MCF 10A (cell line): ENCODE measurements around the gene PMPCA. TPM values are rescaled to one million over a fixed set of nuclear protein-coding genes. Genes with fewer than 3 reads are reported as not detected.

Experiments used
- BruUV-seq: library from RNA; stranded (reverse); fragments of 400-500 nt; replicated peaks from 2 replicates; lab custom pipeline; 2021; lab: Mats Ljungman, UMichigan
- CTCF ChIA-PET: fragments of 300-600 bp; sonication (Branson Sonifier 250); formaldehyde crosslinking; extraction: SDS; loops from one replicate; lab custom pipeline; 2021; ENCODE audit warnings: antibody characterized with exemption, inconsistent platforms; lab: Yijun Ruan, JAX
- POLR2A ChIA-PET: fragments of 300-600, 350-650 bp; sonication (Branson Sonifier 250); formaldehyde crosslinking; extraction: SDS; loops from one replicate; lab custom pipeline; 2020; ENCODE audit warnings: antibody characterized with exemption, inconsistent platforms; lab: Yijun Ruan, JAX
- DNase-seq: peaks from one replicate; pipeline ENCODE4 v3.0.0-alpha.2; 2018; ENCODE audit not compliant: unreplicated experiment
- H3K27ac Mint-ChIP-seq: one replicate; pipeline ENCODE4 v1.8.0; 2022; ENCODE audit warnings: mild to moderate bottlenecking, low read depth, mixed read lengths; ENCODE audit not compliant: unreplicated experiment
- H3K27me3 Mint-ChIP-seq: one replicate; pipeline ENCODE4 v1.8.0; 2022; ENCODE audit warnings: mixed read lengths; ENCODE audit not compliant: insufficient read depth, unreplicated experiment
- H3K36me3 Mint-ChIP-seq: one replicate; pipeline ENCODE4 v1.8.0; 2022; ENCODE audit warnings: mild to moderate bottlenecking, moderate library complexity, mixed read lengths; ENCODE audit not compliant: insufficient read depth, unreplicated experiment
- H3K4me1 Mint-ChIP-seq: one replicate; pipeline ENCODE4 v1.8.0; 2022; ENCODE audit warnings: mixed read lengths; ENCODE audit not compliant: insufficient read depth, unreplicated experiment
- H3K4me3 Mint-ChIP-seq: one replicate; pipeline ENCODE4 v1.8.0; 2022; ENCODE audit warnings: mild to moderate bottlenecking, moderate library complexity, mixed read lengths; ENCODE audit not compliant: unreplicated experiment
- H3K9me3 Mint-ChIP-seq: one replicate; pipeline ENCODE4 v1.8.0; 2022; ENCODE audit warnings: mixed read lengths; ENCODE audit not compliant: unreplicated experiment
- intact Hi-C: fragments of 100-400 bp; cut with micrococcal nuclease; formaldehyde crosslinking; loops from 2 replicates; pipeline ENCODE4 v1.14.1; 2022
- total RNA-seq: library from RNA; stranded (reverse); gene quantifications from 2 replicates; pipeline ENCODE4 v1.2.3, GENCODE V29; 2022
- TF ChIP-seq, protein P1 (sequence below): fragments of 200-600 bp; IDR thresholded peaks from one replicate; pipeline ENCODE4 v1.8.0; 2022; ENCODE audit warnings: antibody characterized with exemption, mild to moderate bottlenecking; ENCODE audit not compliant: unreplicated experiment

The PMPCA gene
- total RNA-seq, 1 experiment from 2014 or later, result 66.3 TPM

DNA sequence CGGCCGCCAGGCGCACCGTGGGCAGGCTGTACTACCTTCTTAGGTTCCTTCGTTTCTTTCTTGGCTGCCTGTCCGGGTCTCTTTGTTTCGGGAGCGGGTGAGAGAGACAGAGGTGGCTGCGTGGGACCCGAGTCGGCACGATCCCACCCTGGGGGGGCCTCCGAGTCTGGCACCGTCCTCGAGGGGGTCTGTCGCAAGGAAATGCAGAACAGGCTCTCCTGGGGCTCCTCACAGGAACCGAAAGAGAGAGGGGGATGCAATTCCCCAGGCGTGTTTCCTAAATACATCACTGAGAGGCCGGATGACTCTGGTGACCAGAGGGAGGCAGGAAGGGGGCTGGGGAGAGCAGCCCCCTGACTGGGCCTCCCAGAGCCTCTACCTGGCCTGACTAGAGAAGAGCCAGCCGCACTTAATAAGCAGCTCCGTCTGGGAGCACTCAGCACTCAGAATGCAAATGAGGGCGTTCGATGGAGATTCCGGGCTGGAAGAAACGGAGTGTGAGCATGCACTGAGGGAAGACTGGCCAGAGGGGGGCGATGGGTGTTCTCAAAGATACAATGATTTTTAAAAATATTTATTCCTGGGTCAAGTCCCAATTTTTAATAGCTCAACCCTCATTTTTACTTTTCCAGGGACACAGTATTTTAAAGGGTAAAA, 40.9 kb downstream of the PMPCA start:
- TF ChIP-seq, protein P1, sequence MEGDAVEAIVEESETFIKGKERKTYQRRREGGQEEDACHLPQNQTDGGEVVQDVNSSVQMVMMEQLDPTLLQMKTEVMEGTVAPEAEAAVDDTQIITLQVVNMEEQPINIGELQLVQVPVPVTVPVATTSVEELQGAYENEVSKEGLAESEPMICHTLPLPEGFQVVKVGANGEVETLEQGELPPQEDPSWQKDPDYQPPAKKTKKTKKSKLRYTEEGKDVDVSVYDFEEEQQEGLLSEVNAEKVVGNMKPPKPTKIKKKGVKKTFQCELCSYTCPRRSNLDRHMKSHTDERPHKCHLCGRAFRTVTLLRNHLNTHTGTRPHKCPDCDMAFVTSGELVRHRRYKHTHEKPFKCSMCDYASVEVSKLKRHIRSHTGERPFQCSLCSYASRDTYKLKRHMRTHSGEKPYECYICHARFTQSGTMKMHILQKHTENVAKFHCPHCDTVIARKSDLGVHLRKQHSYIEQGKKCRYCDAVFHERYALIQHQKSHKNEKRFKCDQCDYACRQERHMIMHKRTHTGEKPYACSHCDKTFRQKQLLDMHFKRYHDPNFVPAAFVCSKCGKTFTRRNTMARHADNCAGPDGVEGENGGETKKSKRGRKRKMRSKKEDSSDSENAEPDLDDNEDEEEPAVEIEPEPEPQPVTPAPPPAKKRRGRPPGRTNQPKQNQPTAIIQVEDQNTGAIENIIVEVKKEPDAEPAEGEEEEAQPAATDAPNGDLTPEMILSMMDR, result no peak
- no peak for DNase-seq
- H3K27me3 Mint-ChIP-seq, result no peaks in the 10 kb centered on the region
- H3K4me3 Mint-ChIP-seq, result no peak overlapping the region
- ChIA-PET CTCF (interaction anchor here (1.4 kb wide), 1 partner anchor 11 kb away, joined by 5 read pairs; no protein-coding TSS in a partner anchor), POLR2A (no interaction called here)
- no peaks in the 10 kb centered on the region for H3K9me3 Mint-ChIP-seq
- H3K4me1 Mint-ChIP-seq, result no peaks in the 10 kb centered on the region
- no TSS peak for BruUV-seq
- intact Hi-C loops, result no loop called here
- H3K36me3 Mint-ChIP-seq, result peaks cover 91% of the 10 kb centered on the region
- H3K27ac Mint-ChIP-seq, result no peak overlapping the region

DNA sequence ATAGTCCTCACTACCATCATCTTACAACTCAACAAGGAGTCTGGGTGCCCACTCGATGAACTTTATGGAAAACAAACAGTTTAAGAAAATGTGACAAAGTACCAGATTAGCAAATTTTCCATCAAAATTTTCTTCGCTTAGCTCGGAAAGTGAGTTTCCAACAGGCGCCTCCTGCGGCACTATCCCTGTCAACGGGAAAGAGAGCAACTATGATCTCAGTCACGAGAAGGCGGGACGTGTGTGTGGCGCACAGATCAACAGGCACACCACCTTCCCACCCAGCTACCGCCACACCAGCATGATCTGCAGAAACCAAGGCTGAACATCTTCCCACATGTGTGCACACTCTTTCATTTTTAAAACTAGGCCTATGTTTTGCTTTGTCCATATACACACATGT, 42.9 kb downstream of the PMPCA start:
- Mint-ChIP-seq H3K9me3 (no peaks in the 10 kb centered on the region), H3K27ac (no peak overlapping the region), H3K27me3 (no peaks in the 10 kb centered on the region), H3K4me1 (no peaks in the 10 kb centered on the region), H3K4me3 (no peak overlapping the region), H3K36me3 (peaks cover 91% of the 10 kb centered on the region)
- intact Hi-C loops, result no loop called here
- CTCF ChIA-PET, result interaction anchor here (1.0 kb wide), 1 partner anchor 10 kb away, joined by 3 read pairs; no protein-coding TSS in a partner anchor
- BruUV-seq, result no TSS peak
- POLR2A ChIA-PET, result no interaction called here
- TF ChIP-seq, protein P1, result no peak
- no peak for DNase-seq

DNA sequence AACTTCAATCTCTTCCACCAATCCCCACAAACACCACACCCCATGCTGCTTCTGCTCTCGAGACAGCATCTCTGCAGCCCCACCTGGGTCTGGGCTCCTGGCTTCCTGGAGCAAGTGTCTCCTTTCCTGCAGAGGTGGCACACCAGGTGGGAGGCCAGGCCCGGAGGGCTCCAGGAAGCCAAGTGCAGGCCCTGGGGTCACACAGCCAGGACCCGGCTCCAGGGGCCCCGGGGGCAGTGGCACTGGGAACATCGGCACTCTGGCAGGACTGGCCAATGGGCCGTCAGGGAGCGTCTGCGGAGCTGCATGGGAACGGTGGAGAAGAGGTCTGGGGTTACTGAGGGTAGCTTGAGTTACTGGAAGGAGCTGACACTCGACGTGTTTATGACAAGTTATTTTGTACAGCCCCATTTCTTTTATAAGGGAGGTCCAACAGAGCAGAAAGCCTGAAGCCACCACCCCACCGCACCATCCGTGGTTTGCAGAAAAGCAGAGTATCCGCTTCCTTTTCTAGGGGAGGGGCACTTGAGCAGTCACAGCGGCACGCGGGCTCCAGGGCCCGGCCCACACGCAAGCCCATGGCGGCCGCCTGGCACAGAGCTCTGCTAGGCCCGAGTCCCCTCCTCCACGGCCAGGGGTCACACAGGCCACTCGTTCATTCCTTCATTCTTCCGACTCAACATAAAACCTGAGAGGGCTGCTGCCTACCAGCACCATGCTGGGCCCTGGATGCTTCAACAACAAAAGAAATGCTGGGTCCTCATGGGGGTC, 43.8 kb downstream of the PMPCA start:
- no TSS peak for BruUV-seq
- Mint-ChIP-seq H3K4me1 (no peaks in the 10 kb centered on the region), H3K27me3 (no peaks in the 10 kb centered on the region), H3K4me3 (no peak overlapping the region), H3K27ac (no peak overlapping the region), H3K36me3 (peaks cover 92% of the 10 kb centered on the region), H3K9me3 (no peaks in the 10 kb centered on the region)
- ChIA-PET CTCF (interaction anchor here (0.5 to 0.9 kb wide), 2 partner anchors 14 to 266 kb away, joined by 3 to 5 read pairs; no protein-coding TSS in a partner anchor), POLR2A (no interaction called here)
- TF ChIP-seq, protein P1, result no peak
- intact Hi-C loops, result no loop called here
- no peak for DNase-seq
